Adrenal gland (tissue), 5 donors: ENCODE measurements around the gene HRG.

ENCODE experiments used
- CTCF ChIP-seq, 6 experiments: fragments of 450-650 bp in 4 of 6; fragments of 200-600 bp in 2 of 6; sonication (generic) in 1 of 6; IDR thresholded peaks; 1 replicate in 5 of 6; 2 replicates in 1 of 6; pipeline versions ENCODE4 v1.5.1 to v1.8.0; 2016 to 2021; ENCODE audit warnings: antibody characterized with exemption in 6 of 6, mild to moderate bottlenecking in 2 of 6, moderate library complexity in 1 of 6
- POLR2A ChIP-seq, 2 donors: fragments of 450-650 bp; IDR thresholded peaks; one replicate each; pipeline ENCODE4 v1.6.1; 2017; ENCODE audit warnings: antibody characterized with exemption in 2 of 2, mild to moderate bottlenecking in 2 of 2, moderate library complexity in 1 of 2
- donor health status: DM: no; HTN: no; CAD: no.

GRCh38 chr3:186665625-186666188 is at the start of gene HRG:
- TF ChIP-seq POLR2A (IDR thresholded peaks at IDR 0.05) (no peak), CTCF (IDR thresholded peaks at IDR 0.05) (no peak)
